ENCODE data around the gene CCDC92B. TPM values are rescaled to one million over a fixed set of nuclear protein-coding genes. Genes with fewer than 3 reads are reported as not detected.
"Not testable (repeated sequence)": the region's sequence is repeated elsewhere in the genome, so short reads cannot be mapped to it uniquely, and the experiment has no call there.

Gene CCDC92B
- polyA plus RNA-seq (ENCODE audit: insufficient read length), result 0.35 TPM

- DNase-seq, result no peak
Observed at GRCh38 chr17:2749058-2749783, at the start of gene CCDC92B. Gene CCDC92B, minus strand, starts transcription at chr17:2749652. Its CDS starts 14,507 bp downstream, at chr17:2735145.

DNA sequence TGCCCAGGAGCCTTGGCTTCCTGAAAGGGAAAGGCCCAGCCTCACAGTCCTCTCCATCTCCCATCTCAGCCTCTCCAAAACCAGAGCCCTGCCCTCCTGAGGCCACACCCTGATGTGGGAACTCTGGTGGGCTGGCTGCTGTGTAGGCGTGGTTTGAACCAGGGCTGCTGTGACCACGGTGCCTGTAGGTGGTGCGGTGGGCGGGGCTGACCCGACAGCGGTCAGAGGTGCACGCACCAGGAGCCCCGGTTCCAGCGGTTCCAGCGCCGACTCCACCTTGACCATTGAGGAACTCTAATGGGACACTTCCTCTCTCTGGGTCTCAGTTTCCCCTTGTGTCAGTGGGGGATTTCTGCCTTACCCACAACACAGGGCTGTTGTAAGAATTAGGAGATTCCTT lies 49.2 kb upstream of the CCDC92B start:
- DNase-seq, result no peak

- no peak for DNase-seq
Observed at GRCh38 chr17:2798188-2798587, 48.7 kb upstream of the CCDC92B start.

DNA sequence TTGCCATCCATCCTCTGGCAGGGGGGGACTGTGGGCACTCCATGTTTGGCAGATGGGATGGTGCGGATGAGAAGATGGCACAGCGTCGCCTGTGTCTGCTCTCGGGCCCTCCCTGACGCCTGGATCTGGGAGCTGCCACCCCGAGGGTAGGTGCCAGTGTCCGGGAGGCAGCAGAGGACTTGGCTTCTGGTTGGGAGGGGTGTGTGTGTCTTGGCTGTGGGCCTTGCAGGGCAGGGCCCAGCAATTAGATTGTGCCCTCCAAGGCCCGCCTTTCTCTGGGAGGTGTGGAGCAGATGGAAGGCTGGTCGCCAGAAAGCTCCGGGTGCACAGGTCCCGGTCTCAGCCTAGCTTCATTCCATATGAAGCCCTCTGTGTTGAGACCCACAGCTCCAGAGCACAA lies 48.2 kb upstream of the CCDC92B start:
- no peak for DNase-seq

DNA sequence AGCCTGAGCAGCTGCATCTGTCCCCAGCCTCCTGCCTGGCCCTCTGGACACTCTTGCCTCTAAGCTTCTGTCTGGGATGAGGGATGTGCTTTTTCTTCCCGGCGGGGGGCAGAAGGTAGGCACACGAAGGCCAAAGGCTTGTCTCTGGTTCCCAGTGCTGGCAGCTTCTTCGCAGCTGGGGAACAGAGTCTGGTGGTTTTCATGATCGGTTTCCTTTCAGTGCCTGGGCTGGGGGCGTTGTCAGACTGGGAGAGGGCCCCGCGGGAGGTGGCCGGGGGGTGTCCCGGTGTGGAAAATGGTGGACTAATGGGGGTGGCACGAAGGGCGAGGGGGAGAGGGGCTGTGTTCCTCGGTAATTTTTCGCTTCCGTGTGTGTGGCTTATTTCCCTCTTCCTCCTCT lies 47.8 kb upstream of the CCDC92B start:
- DNase-seq, result no peak

GRCh38 chr17:2796164-2797125 lies 47.0 kb upstream of the CCDC92B start, which contains the start of gene RAP1GAP2:
Gene RAP1GAP2, plus strand, starts transcription at chr17:2796438. Its CDS starts 90 bp downstream, at chr17:2796528.
- no peak for DNase-seq

GRCh38 chr17:2795441-2796163 lies 46.1 kb upstream of the CCDC92B start:
- DNase-seq, result no peak

DNA sequence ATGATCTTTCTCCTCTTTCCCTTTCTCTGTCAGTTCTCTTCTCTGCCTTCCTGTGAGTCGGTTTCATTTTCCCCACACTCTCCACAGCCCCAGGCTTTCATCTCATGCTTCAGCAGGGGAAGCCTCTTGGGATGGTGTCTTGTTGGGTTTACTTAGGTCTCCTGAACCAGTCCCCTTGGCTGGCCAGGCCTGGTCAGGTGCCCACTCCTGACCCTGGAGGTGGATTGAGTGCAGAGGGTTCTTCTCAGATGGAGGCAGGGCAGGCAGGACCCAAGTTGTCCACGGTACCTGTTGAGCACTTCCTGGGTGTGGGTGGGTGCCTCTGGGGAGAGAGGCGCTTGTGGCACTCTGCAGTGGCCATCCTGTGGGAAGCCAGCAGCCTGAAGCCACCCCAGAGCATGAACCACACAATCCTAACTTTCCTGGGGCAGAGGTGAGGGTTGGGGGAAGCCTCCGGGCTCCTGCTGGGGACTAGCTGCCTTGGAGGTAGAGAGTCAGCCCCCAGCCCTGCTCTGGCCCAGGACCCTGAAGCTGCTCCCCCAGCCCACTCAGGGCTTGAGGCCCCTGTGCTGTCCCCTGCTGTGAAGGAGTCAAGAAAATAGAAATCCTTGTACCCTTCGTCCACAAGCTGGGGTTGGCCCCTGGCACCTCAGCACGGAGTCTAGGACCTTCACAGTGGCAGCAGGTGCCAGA lies 44.8 kb upstream of the CCDC92B start:
- DNase-seq, result no peak

- no peak for DNase-seq
Observed at GRCh38 chr17:2792366-2793169, 43.1 kb upstream of the CCDC92B start.

GRCh38 chr17:2789700-2790099 lies 40.2 kb upstream of the CCDC92B start:
- no peak for DNase-seq

DNA sequence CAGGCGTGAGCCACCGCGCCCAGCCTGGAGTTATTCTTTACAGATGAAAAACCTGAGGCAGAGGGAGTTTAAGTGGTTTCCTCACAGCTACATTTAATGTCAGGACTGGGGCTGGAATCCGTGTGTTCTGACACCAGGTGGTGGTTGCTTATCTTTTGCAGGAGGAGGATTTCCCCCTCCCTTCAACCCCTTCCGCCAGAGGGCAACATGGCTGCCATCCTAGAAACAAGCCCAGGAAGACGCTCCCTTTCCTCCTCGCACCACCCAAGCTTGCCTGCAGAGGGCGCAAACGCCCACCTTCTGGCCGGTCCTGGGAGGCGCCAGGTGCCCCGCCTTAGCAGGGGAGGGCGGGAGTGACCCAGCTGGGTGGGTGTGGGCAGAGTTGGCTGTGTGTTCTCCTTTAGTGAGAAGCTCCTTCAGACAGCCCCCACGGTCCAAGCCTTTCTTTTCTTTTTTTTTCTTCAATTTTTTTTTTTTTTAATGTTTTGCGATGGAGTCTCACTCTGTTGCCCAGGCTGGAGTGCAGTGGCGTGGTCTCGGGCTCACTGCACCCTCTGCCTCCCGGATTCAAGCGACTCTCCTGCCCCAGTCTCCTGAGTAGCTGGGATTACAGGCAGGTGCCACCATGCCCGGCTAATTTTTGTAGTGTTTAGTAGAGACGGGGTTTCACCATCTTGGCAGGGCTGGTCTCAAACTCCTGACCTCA lies 36.9 kb upstream of the CCDC92B start:
- DNase-seq, result peak; percentile 59

GRCh38 chr17:2785376-2785775 lies 35.9 kb upstream of the CCDC92B start:
- not testable (repeated sequence) for DNase-seq

DNA sequence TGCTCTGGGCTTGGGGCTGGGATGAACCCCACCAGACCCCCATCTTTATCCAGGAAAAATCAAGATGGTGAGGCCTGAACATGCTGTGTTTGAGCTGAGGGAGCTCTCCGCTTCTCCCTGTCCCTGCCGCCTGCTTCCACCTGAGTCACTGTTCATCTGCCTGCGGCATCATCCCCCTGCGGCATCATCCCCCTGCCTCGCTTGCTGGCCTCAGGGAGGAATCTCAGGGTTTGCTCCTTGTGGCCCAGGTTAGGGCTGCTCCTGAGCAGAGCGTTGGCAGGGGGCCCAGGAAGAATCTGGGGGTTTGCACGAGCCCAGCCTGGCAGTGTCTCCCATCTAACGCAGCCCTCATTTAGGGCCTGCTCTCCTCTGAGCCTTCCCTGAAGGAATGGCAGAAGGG lies 35.4 kb upstream of the CCDC92B start:
- no peak for DNase-seq

- DNase-seq, result no peak
Observed at GRCh38 chr17:2783310-2784030, 34.0 kb upstream of the CCDC92B start.

GRCh38 chr17:2782055-2782454 lies 32.6 kb upstream of the CCDC92B start:
- no peak for DNase-seq

- DNase-seq, result not testable (repeated sequence)
Observed at GRCh38 chr17:2781598-2781997, 32.1 kb upstream of the CCDC92B start.

- no peak for DNase-seq
Observed at GRCh38 chr17:2780931-2781454, 31.5 kb upstream of the CCDC92B start.

DNA sequence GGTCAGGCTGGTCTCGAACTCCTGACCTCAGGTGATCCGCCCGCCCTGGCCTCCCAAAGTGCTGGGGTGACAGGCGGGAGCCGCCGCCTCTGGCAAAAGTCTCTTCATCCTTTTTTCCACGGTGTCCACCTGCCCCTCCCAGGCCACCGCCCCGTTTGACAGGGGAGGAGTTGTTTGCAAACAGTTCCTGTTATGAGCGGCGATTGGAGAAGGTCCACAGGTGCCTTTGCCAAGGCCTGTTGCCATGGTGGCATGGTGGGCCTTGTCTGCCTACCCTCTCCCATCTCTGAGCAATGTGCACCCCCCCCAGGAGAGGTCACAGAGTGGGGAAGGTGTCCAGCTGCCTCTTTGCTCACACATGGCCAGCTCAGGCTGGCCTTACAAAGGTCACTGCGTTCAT lies 30.8 kb upstream of the CCDC92B start:
- DNase-seq, result no peak

- no peak for DNase-seq
Observed at GRCh38 chr17:2779545-2779944, 30.1 kb upstream of the CCDC92B start.

- DNase-seq, result no peak
Observed at GRCh38 chr17:2778489-2778888, 29.0 kb upstream of the CCDC92B start.
